GM23248 (cell line): ENCODE data around the gene FUOM. TPM values are rescaled to one million over a fixed set of nuclear protein-coding genes. Genes with fewer than 3 reads are reported as not detected.

ENCODE experiments used
- DNase-seq: peaks from one replicate; pipeline ENCODE4 v3.0.0-alpha.2; 2015
- H2AFZ ChIP-seq: fragments of 200-600 bp; sonication (generic); 2 replicates; pipeline ENCODE4 v1.6.1; 2016; ENCODE audit warnings: antibody characterized with exemption
- H3F3A ChIP-seq: fragments of 200-600 bp; sonication (generic); 2 replicates; pipeline ENCODE4 v1.6.1; 2016; ENCODE audit warnings: mild to moderate bottlenecking, antibody characterized with exemption, mixed run types; ENCODE audit not compliant: insufficient read depth
- H3K27ac ChIP-seq: fragments of 200-600 bp; sonication (generic); 2 replicates; pipeline ENCODE4 v1.5.1; 2016; ENCODE audit warnings: mild to moderate bottlenecking
- H3K27me3 ChIP-seq: fragments of 200-600 bp; sonication (generic); replicated peaks from 2 replicates; pipeline ENCODE4 v1.6.1; 2016; ENCODE audit warnings: mild to moderate bottlenecking; ENCODE audit not compliant: insufficient read depth
- H3K36me3 ChIP-seq: fragments of 200-600 bp; sonication (generic); 2 replicates; pipeline ENCODE4 v1.6.1; 2016; ENCODE audit warnings: low read depth, mild to moderate bottlenecking
- H3K4me1 ChIP-seq: fragments of 200-600 bp; sonication (generic); 2 replicates; pipeline ENCODE4 v1.6.1; 2016; ENCODE audit warnings: mild to moderate bottlenecking; ENCODE audit not compliant: insufficient read depth
- H3K4me2 ChIP-seq: fragments of 200-600 bp; sonication (generic); one replicate; pipeline ENCODE4 v1.6.1; 2016; ENCODE audit warnings: mild to moderate bottlenecking; ENCODE audit not compliant: unreplicated experiment
- H3K4me3 ChIP-seq: fragments of 200-600 bp; sonication (generic); 2 replicates; pipeline ENCODE4 v1.5.1; 2016; ENCODE audit warnings: mild to moderate bottlenecking
- H3K79me2 ChIP-seq: fragments of 200-600 bp; sonication (generic); 2 replicates; pipeline ENCODE4 v1.6.1; 2016; ENCODE audit warnings: mild to moderate bottlenecking; ENCODE audit not compliant: insufficient read depth
- H3K9ac ChIP-seq: fragments of 200-600 bp; sonication (generic); 2 replicates; pipeline ENCODE4 v1.6.1; 2016; ENCODE audit warnings: mild to moderate bottlenecking
- H3K9me2 ChIP-seq: fragments of 200-600 bp; sonication (generic); 2 replicates; pipeline ENCODE4 v1.6.1; 2016; ENCODE audit warnings: mixed run types, mild to moderate bottlenecking, moderate library complexity; ENCODE audit not compliant: insufficient read depth
- H3K9me3 ChIP-seq: fragments of 200-600 bp; sonication (generic); one replicate; pipeline ENCODE4 v1.6.1; 2017; ENCODE audit warnings: low read depth
- H4K20me1 ChIP-seq: fragments of 200-600 bp; sonication (generic); 2 replicates; pipeline ENCODE4 v1.6.0; 2016; ENCODE audit not compliant: insufficient read depth
- EZH2 ChIP-seq: fragments of 200-600 bp; sonication (generic); IDR thresholded peaks from 2 replicates; pipeline ENCODE4 v1.6.1; 2018; ENCODE audit warnings: antibody characterized with exemption, mild to moderate bottlenecking; ENCODE audit not compliant: insufficient read depth, poor library complexity, severe bottlenecking
- EZH2phosphoT487 ChIP-seq: fragments of 200-600 bp; sonication (generic); IDR thresholded peaks from 2 replicates; pipeline ENCODE4 v1.6.1; 2018; ENCODE audit warnings: antibody characterized with exemption, moderate library complexity, mild to moderate bottlenecking, low read depth; ENCODE audit not compliant: insufficient read depth
- WGBS, 2 experiments: methylation state at CpG; one replicate each; pipeline ENCODE4 v1.1.6; 2015 to 2017; ENCODE audit warnings: low lambda C conversion rate in 2 of 2, low coverage in 1 of 2; ENCODE audit errors: missing lambda C conversion rate in 2 of 2; 5-methylcytosine and 5-hydroxymethylcytosine counted together
- in situ Hi-C: fragments of 300-500 bp; cut with MboI; formaldehyde crosslinking; loops from 2 replicates; pipeline ENCODE4 v1.15.0; 2020
- polyA plus RNA-seq: library from polyadenylated mRNA; unstranded; fragments of >200 nt; fragmentation: Nextera tagmentation; extraction: Ambion mirVana; gene quantifications from 2 replicates; pipeline ENCODE4 v1.2.1, GENCODE V29; 2016
- total RNA-seq: library from RNA; depleted of rRNA; stranded (reverse); fragments of >200 nt; shearing (Covaris generic); gene quantifications from 2 replicates; pipeline ENCODE4 v1.2.3, GENCODE V29; 2014

The FUOM gene
- total and polyA plus RNA-seq, 2 experiments from 2014 or later, result 21.5 to 24.5 TPM

GRCh38 chr10:133379801-133380666 is 22.2 kb upstream of the FUOM start:
- Histone ChIP-seq H3K4me3 (peak overlapping the region; percentile 79), H3K4me2 (peak overlapping the region; percentile 59), H3K9ac (peak overlapping the region; percentile 70), H3K27me3 (no peaks in the 10 kb centered on the region), H3K9me2 (no peaks in the 10 kb centered on the region), H3K79me2 (no peaks in the 10 kb centered on the region), H3K36me3 (no peaks in the 10 kb centered on the region; the same call in 1 of the 2 replicates), H3F3A (no peaks in the 10 kb centered on the region), H3K9me3 (no peaks in the 10 kb centered on the region), H4K20me1 (no peaks in the 10 kb centered on the region), H3K4me1 (no peaks in the 10 kb centered on the region), H2AFZ (peak overlapping the region; percentile 88; the same call in 1 of the 2 replicates), H3K27ac (no peak overlapping the region)
- WGBS, 2 experiments, result 87 to 92% methylated on average over 25 to 36 of the region's 36 CpGs
- TF ChIP-seq EZH2 (no peak), EZH2phosphoT487 (no peak)
- in situ Hi-C loops, result no loop called here
- DNase-seq, result no peak

- H3K9me3 ChIP-seq, result no peaks in the 10 kb centered on the region
- H3K27me3 ChIP-seq, result no peaks in the 10 kb centered on the region
- no peaks in the 10 kb centered on the region for H3K79me2 ChIP-seq
- in situ Hi-C loops, result no loop called here
- H3K9ac ChIP-seq, result peak within 1 kb of the TSS; percentile 70
- peak within 1 kb of the TSS; percentile 88 for H2AFZ ChIP-seq
- H3K4me3 ChIP-seq, result peak within 1 kb of the TSS; percentile 79
- H3K9me2 ChIP-seq, result no peaks in the 10 kb centered on the region
- TF ChIP-seq EZH2 (no peak), EZH2phosphoT487 (no peak)
- no peaks in the 10 kb centered on the region; the same call in 1 of the 2 replicates for H3K36me3 ChIP-seq
- DNase-seq, result peak; percentile 71
- H3F3A ChIP-seq, result no peaks in the 10 kb centered on the region
- H3K4me1 ChIP-seq, result no peaks in the 10 kb centered on the region
- H3K27ac ChIP-seq, result no peak within 1 kb of the TSS
- H3K4me2 ChIP-seq, result peak within 1 kb of the TSS; percentile 73
- whole genome bisulfite sequencing, 2 experiments, result 4 to 11% methylated on average over 21 to 50 of the region's 78 CpGs
- H4K20me1 ChIP-seq, result no peaks in the 10 kb centered on the region
Measured at GRCh38 chr10:133379152-133379800, 21.5 kb upstream of the FUOM start, which contains the start of gene PAOX. Gene PAOX (plus strand): TSS chr10:133379262. CDS start chr10:133379317, 55 bp downstream.

GRCh38 chr10:133378251-133379096 is 20.7 kb upstream of the FUOM start:
- TF ChIP-seq EZH2 (no peak), EZH2phosphoT487 (no peak)
- no peaks in the 10 kb centered on the region for H3K9me2 ChIP-seq
- no peaks in the 10 kb centered on the region; the same call in 1 of the 2 replicates for H3K36me3 ChIP-seq
- WGBS, 2 experiments, result 1% methylated on average over 44 to 79 of the region's 90 CpGs
- H3K79me2 ChIP-seq, result no peaks in the 10 kb centered on the region
- in situ Hi-C loops, result no loop called here
- DNase-seq, result peak; percentile 74
- no peaks in the 10 kb centered on the region for H3K4me1 ChIP-seq
- peak overlapping the region; percentile 84 for H2AFZ ChIP-seq
- H4K20me1 ChIP-seq, result no peaks in the 10 kb centered on the region
- H3K27ac ChIP-seq, result no peak overlapping the region
- H3K9me3 ChIP-seq, result no peaks in the 10 kb centered on the region
- no peaks in the 10 kb centered on the region for H3F3A ChIP-seq
- H3K9ac ChIP-seq, result peak overlapping the region; percentile 38; the same call in 1 of the 2 replicates
- peak overlapping the region; percentile 73 for H3K4me2 ChIP-seq
- H3K4me3 ChIP-seq, result peak overlapping the region; percentile 73
- no peaks in the 10 kb centered on the region for H3K27me3 ChIP-seq

- H3K4me2 ChIP-seq, result peak overlapping the region; percentile 73
- no peaks in the 10 kb centered on the region for H3K9me3 ChIP-seq
- peak overlapping the region; percentile 73 for H3K4me3 ChIP-seq
- WGBS, 2 experiments, result 22% methylated on average over 15 to 20 of the region's 20 CpGs
- H4K20me1 ChIP-seq, result no peaks in the 10 kb centered on the region
- H3F3A ChIP-seq, result no peaks in the 10 kb centered on the region
- H3K9ac ChIP-seq, result peak overlapping the region; percentile 38; the same call in 1 of the 2 replicates
- no peaks in the 10 kb centered on the region for H3K4me1 ChIP-seq
- no peak for DNase-seq
- TF ChIP-seq EZH2, result no peak
- no peak for TF ChIP-seq EZH2phosphoT487
- in situ Hi-C loops, result no loop called here
- no peaks in the 10 kb centered on the region for H3K79me2 ChIP-seq
- H2AFZ ChIP-seq, result peak overlapping the region; percentile 84
- no peaks in the 10 kb centered on the region for H3K9me2 ChIP-seq
- H3K27me3 ChIP-seq, result no peaks in the 10 kb centered on the region
- H3K27ac ChIP-seq, result no peak overlapping the region
- H3K36me3 ChIP-seq, result no peaks in the 10 kb centered on the region; the same call in 1 of the 2 replicates
Measured at GRCh38 chr10:133377818-133378250, 20.0 kb upstream of the FUOM start.
